Body of pancreas (tissue), 4 donors: Measurements from ENCODE around the gene CHN2. TPM values are rescaled to one million over a fixed set of nuclear protein-coding genes. Genes with fewer than 3 reads are reported as not detected.
A peak's percentile ranks its signal among the peaks of the same experiment; 100 is the strongest.

Experiments used
- ATAC-seq: fragments of 150-250 bp; one replicate; pipeline ENCODE4 v1.9.1; 2016
- DNase-seq, 4 donors: peaks; one replicate each; pipeline ENCODE4 v3.0.0-alpha.2; 2019
- H3K27ac ChIP-seq, 4 donors: fragments of 200-600 bp; sonication (generic); 1 replicate in 3 of 4; 2 replicates in 1 of 4; pipeline versions ENCODE4 v1.5.1 to v1.6.1; 2016 to 2019; ENCODE audit warnings: mild to moderate bottlenecking in 1 of 4, mixed read lengths in 1 of 4, moderate library complexity in 1 of 4
- H3K27me3 ChIP-seq, 2 donors: fragments of 200-600 bp; sonication (generic); one replicate each; pipeline ENCODE4 v1.6.0; 2016; ENCODE audit warnings: mild to moderate bottlenecking in 1 of 2
- H3K36me3 ChIP-seq, 2 donors: fragments of 200-600 bp; sonication (generic); replicated peaks in 1 of 2; 2 replicates each; pipeline ENCODE4 v1.5.1; 2016; ENCODE audit warnings: low read depth in 2 of 2; ENCODE audit not compliant: insufficient read depth in 1 of 2
- H3K4me1 ChIP-seq: fragments of 200-600 bp; sonication (generic); one replicate; pipeline ENCODE4 v1.6.0; 2016
- H3K4me3 ChIP-seq, 2 donors: fragments of 200-600 bp; sonication (generic); 1 replicate in 1 of 2; 2 replicates in 1 of 2; pipeline ENCODE4 v1.5.1; 2016 to 2019
- H3K9me3 ChIP-seq, 3 donors: fragments of 200-600 bp; sonication (generic); 1 replicate in 2 of 3; 2 replicates in 1 of 3; pipeline ENCODE4 v1.5.1; 2016
- CTCF ChIP-seq, 7 experiments: fragments of 450-650 bp in 4 of 7; fragments of 200-600 bp in 3 of 7; sonication (generic) in 3 of 7; IDR thresholded peaks; one replicate each; pipeline ENCODE4 v1.5.1; 2016 to 2019; ENCODE audit warnings: antibody characterized with exemption in 7 of 7
- POLR2A ChIP-seq, 3 donors: fragments of 450-650 bp; IDR thresholded peaks; one replicate each; pipeline ENCODE4 v1.6.1; 2016; ENCODE audit warnings: antibody characterized with exemption in 3 of 3, mild to moderate bottlenecking in 2 of 3
- WGBS, 2 donors: methylation state at CpG; one replicate each; pipeline ENCODE4 v1.1.5; 2017; 5-methylcytosine and 5-hydroxymethylcytosine counted together
- intact Hi-C: fragments of 100-400 bp; cut with DNase I; formaldehyde crosslinking; loops from one replicate; pipeline ENCODE4 v1.15.1; 2023
- total RNA-seq, 2 donors: library from RNA; depleted of rRNA; stranded (reverse); fragments of >200 nt; gene quantifications; one replicate each; pipeline ENCODE4 v1.1.0, GENCODE V29; 2016

The CHN2 gene
- total RNA-seq, 2 donors from 2014 or later: 55.7 to 58.6 TPM

GRCh38 chr7:29401769-29402168 is 207.2 kb downstream of the CHN2 start:
- 89 to 95% methylated on average over 11 of the region's 11 CpGs for WGBS, 2 donors
- Histone ChIP-seq H3K4me3 (no peak overlapping the region), H3K4me1 (peaks cover 14% of the 10 kb centered on the region), H3K27ac (no peak overlapping the region), H3K27me3 (no peaks in the 10 kb centered on the region), H3K9me3 (no peaks in the 10 kb centered on the region), H3K36me3 (no peaks in the 10 kb centered on the region)
- intact Hi-C loops: no loop called here
- TF ChIP-seq CTCF (IDR thresholded peaks at IDR 0.05) (no peak), POLR2A (IDR thresholded peaks at IDR 0.05) (no peak)
- ATAC-seq (no peak), DNase-seq (no peak)

GRCh38 chr7:29405891-29406290 is 211.3 kb downstream of the CHN2 start:
- Histone ChIP-seq H3K36me3 (no peaks in the 10 kb centered on the region), H3K4me3 (no peak overlapping the region), H3K27ac (no peak overlapping the region), H3K27me3 (no peaks in the 10 kb centered on the region), H3K9me3 (no peaks in the 10 kb centered on the region), H3K4me1 (no peaks in the 10 kb centered on the region)
- intact Hi-C loops: loop anchor here (5.0 kb wide), 1 partner anchor 484 kb away; no protein-coding TSS in a partner anchor
- DNase-seq: no peak
- 81 to 86% methylated on average over 5 of the region's 5 CpGs for WGBS, 2 donors
- ATAC-seq: no peak
- no peak for TF ChIP-seq POLR2A (IDR thresholded peaks at IDR 0.05)
- no peak for TF ChIP-seq CTCF (IDR thresholded peaks at IDR 0.05)

GRCh38 chr7:29406366-29406765 is 211.8 kb downstream of the CHN2 start:
- Histone ChIP-seq H3K4me1 (no peaks in the 10 kb centered on the region), H3K27ac (no peak overlapping the region), H3K4me3 (no peak overlapping the region), H3K36me3 (no peaks in the 10 kb centered on the region), H3K27me3 (no peaks in the 10 kb centered on the region), H3K9me3 (no peaks in the 10 kb centered on the region)
- ATAC-seq (no peak), DNase-seq (no peak)
- no peak for TF ChIP-seq CTCF (IDR thresholded peaks at IDR 0.05)
- WGBS, 2 donors: 79 to 88% methylated on average over 6 of the region's 6 CpGs
- intact Hi-C loops: loop anchor here (5.0 kb wide), 1 partner anchor 484 kb away; no protein-coding TSS in a partner anchor

GRCh38 chr7:29408841-29409243 is 214.3 kb downstream of the CHN2 start:
- 25 to 27% methylated on average over 7 of the region's 7 CpGs for WGBS, 2 donors
- H3K9me3 ChIP-seq: no peaks in the 10 kb centered on the region
- H3K4me1 ChIP-seq: peaks cover 17% of the 10 kb centered on the region
- no peak overlapping the region for H3K4me3 ChIP-seq
- intact Hi-C loops: loop anchor here (5.0 kb wide), 1 partner anchor 487 kb away; no protein-coding TSS in a partner anchor
- TF ChIP-seq CTCF (IDR thresholded peaks at IDR 0.05) (peak; percentile 30 to 94 (median 90)), POLR2A (IDR thresholded peaks at IDR 0.05) (no peak)
- no peaks in the 10 kb centered on the region for H3K36me3 ChIP-seq
- H3K27ac ChIP-seq: no peak overlapping the region
- DNase-seq: peak; percentile 64 to 77 (median 68)
- ATAC-seq: peak; percentile 59
- H3K27me3 ChIP-seq: no peaks in the 10 kb centered on the region

- Histone ChIP-seq H3K4me1 (peaks cover 24% of the 10 kb centered on the region), H3K9me3 (no peaks in the 10 kb centered on the region), H3K36me3 (no peaks in the 10 kb centered on the region), H3K27me3 (no peaks in the 10 kb centered on the region), H3K4me3 (no peak overlapping the region), H3K27ac (no peak overlapping the region)
- no peak for DNase-seq
- intact Hi-C loops: no loop called here
- TF ChIP-seq CTCF (IDR thresholded peaks at IDR 0.05) (no peak), POLR2A (IDR thresholded peaks at IDR 0.05) (no peak)
- 88 to 89% methylated on average over 3 of the region's 3 CpGs for WGBS, 2 donors
- no peak for ATAC-seq
Observed at GRCh38 chr7:29410996-29411395, 216.4 kb downstream of the CHN2 start.
